Naive B cell (primary cell): ENCODE measurements around the gene ALCAM. TPM values are rescaled to one million over a fixed set of nuclear protein-coding genes. Genes with fewer than 3 reads are reported as not detected.
A peak's percentile ranks its signal among the peaks of the same experiment; 100 is the strongest.
"Not testable (repeated sequence)": the region's sequence is repeated elsewhere in the genome, so short reads cannot be mapped to it uniquely, and the experiment has no call there.

Source experiments
- ATAC-seq, 2 donors: fragments of 150-1000 bp; cut with Tn5 transposase; 2 replicates each; pipeline ENCODE4 v1.10.0; 2021; ENCODE audit warnings: low read depth in 2 of 2, mild to moderate bottlenecking in 2 of 2, moderate library complexity in 2 of 2
- DNase-seq: peaks from one replicate; pipeline ENCODE4 v3.0.0; 2022
- H3K27ac Mint-ChIP-seq, 6 donors: one replicate each; pipeline ENCODE4 v1.8.0; 2020 to 2022; ENCODE audit warnings: mild to moderate bottlenecking in 6 of 6, mixed read lengths in 6 of 6, moderate library complexity in 5 of 6, inconsistent platforms in 2 of 6
- H3K27me3 Mint-ChIP-seq, 3 donors: one replicate each; pipeline ENCODE4 v1.8.0; 2021 to 2022; ENCODE audit warnings: mixed read lengths in 3 of 3, mild to moderate bottlenecking in 1 of 3
- H3K36me3 Mint-ChIP-seq, 2 donors: one replicate each; pipeline ENCODE4 v1.8.0; 2020 to 2022; ENCODE audit warnings: mixed read lengths in 2 of 2, inconsistent platforms in 1 of 2, mild to moderate bottlenecking in 1 of 2
- H3K4me1 Mint-ChIP-seq, 3 donors: one replicate each; pipeline ENCODE4 v1.8.0; 2020 to 2022; ENCODE audit warnings: mixed read lengths in 3 of 3, inconsistent platforms in 1 of 3, mild to moderate bottlenecking in 1 of 3, moderate library complexity in 1 of 3
- H3K4me3 Mint-ChIP-seq, 8 donors: one replicate each; pipeline ENCODE4 v1.8.0; 2020 to 2022; ENCODE audit warnings: mild to moderate bottlenecking in 8 of 8, mixed read lengths in 8 of 8, moderate library complexity in 8 of 8, inconsistent platforms in 2 of 8
- H3K9me3 Mint-ChIP-seq, 7 donors: one replicate each; pipeline ENCODE4 v1.8.0; 2020 to 2022; ENCODE audit warnings: mixed read lengths in 7 of 7, mild to moderate bottlenecking in 5 of 7, inconsistent platforms in 2 of 7, moderate library complexity in 1 of 7
- polyA plus RNA-seq, 6 donors: library from polyadenylated mRNA; unstranded; fragments of 300-500 nt; fragmentation: Illumina TruSeq; gene quantifications; one replicate each; pipeline ENCODE4 v1.2.3, GENCODE V29; 2021; ENCODE audit warnings: low read depth in 6 of 6

ALCAM gene
- polyA plus RNA-seq, 6 donors from 2014 or later, result 14.1 to 22.5 (median 18.1) TPM

- H3K4me3 Mint-ChIP-seq, H3K27ac Mint-ChIP-seq, ATAC-seq, H3K4me1 Mint-ChIP-seq, DNase-seq, H3K27me3 Mint-ChIP-seq: not testable (repeated sequence)
- Mint-ChIP-seq H3K36me3 (peaks cover 12 to 22% of the 10 kb centered on the region in 2 donors), H3K9me3 (peaks cover 0 to 13% (median 9%) of the 10 kb centered on the region in 7 donors)
Measured at GRCh38 chr3:105403034-105403433, 36.3 kb downstream of the ALCAM start.

DNA sequence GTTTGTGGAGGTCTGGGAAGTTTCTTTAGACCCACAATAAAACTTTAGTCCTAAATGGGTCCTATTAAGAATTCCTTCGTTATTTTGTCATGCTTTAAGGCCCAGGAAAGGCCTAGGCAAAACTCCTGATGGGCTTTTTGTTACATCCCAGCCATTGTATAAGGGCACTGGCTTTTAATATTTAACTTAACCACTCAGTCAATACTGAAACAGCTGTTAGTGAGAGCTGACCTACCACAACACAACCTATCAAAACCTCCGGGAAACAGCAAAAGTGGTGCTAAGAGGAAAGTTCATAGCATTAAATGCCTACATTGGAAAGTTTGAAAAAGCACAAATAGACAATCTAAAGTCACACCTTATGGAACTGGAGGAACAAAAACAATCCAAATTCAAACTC is 39.6 kb downstream of the ALCAM start:
- H3K4me3 Mint-ChIP-seq, result no peak overlapping the region
- peaks cover 12 to 22% of the 10 kb centered on the region in 2 donors for H3K36me3 Mint-ChIP-seq
- ATAC-seq, result no peak

GRCh38 chr3:105409364-105409763 is 42.7 kb downstream of the ALCAM start:
- Mint-ChIP-seq H3K36me3 (no peaks in the 10 kb centered on the region), H3K27me3 (no peaks in the 10 kb centered on the region), H3K4me3 (no peak overlapping the region), H3K4me1 (peaks cover 2 to 14% (median 8%) of the 10 kb centered on the region in 3 donors), H3K9me3 (peaks cover 0 to 6% (median 0%) of the 10 kb centered on the region in 7 donors), H3K27ac (no peak overlapping the region)
- ATAC-seq, result no peak
- no peak for DNase-seq

More for the DNA sequence above, 39.6 kb downstream of the ALCAM start:
- no peak overlapping the region for H3K27ac Mint-ChIP-seq
- H3K4me1 Mint-ChIP-seq, result peaks cover 0 to 10% (median 4%) of the 10 kb centered on the region in 3 donors
- H3K9me3 Mint-ChIP-seq, result peaks cover 0 to 14% (median 9%) of the 10 kb centered on the region in 7 donors
- DNase-seq, result no peak
- no peaks in the 10 kb centered on the region for H3K27me3 Mint-ChIP-seq

- no peak for DNase-seq
- Mint-ChIP-seq H3K27ac (peak overlapping the region in 1 of 6 donors; percentile 3), H3K4me1 (peaks cover 24 to 39% (median 30%) of the 10 kb centered on the region in 3 donors)
Measured at GRCh38 chr3:105413343-105413887, 46.7 kb downstream of the ALCAM start.

GRCh38 chr3:105414841-105415240 is 48.1 kb downstream of the ALCAM start:
- ATAC-seq (no peak), DNase-seq (no peak)
- no peaks in the 10 kb centered on the region for H3K27me3 Mint-ChIP-seq
- H3K27ac Mint-ChIP-seq, result no peak overlapping the region
- no peak overlapping the region for H3K4me3 Mint-ChIP-seq
- H3K4me1 Mint-ChIP-seq, result peaks cover 28 to 53% (median 39%) of the 10 kb centered on the region in 3 donors
- H3K9me3 Mint-ChIP-seq, result no peaks in the 10 kb centered on the region
- H3K36me3 Mint-ChIP-seq, result no peaks in the 10 kb centered on the region

More at GRCh38 chr3:105413343-105413887, 46.7 kb downstream of the ALCAM start:
- Mint-ChIP-seq H3K4me3 (no peak overlapping the region), H3K9me3 (peaks cover 0 to 4% (median 0%) of the 10 kb centered on the region in 7 donors), H3K36me3 (no peaks in the 10 kb centered on the region), H3K27me3 (no peaks in the 10 kb centered on the region)
- no peak for ATAC-seq

- Mint-ChIP-seq H3K4me3 (no peak overlapping the region), H3K36me3 (no peaks in the 10 kb centered on the region), H3K27ac (no peak overlapping the region), H3K9me3 (no peaks in the 10 kb centered on the region), H3K27me3 (no peaks in the 10 kb centered on the region), H3K4me1 (peaks cover 28 to 52% (median 38%) of the 10 kb centered on the region in 3 donors)
- DNase-seq (no peak), ATAC-seq (no peak)
Measured at GRCh38 chr3:105415951-105416350, 49.2 kb downstream of the ALCAM start.

GRCh38 chr3:105417525-105418289 is 51.0 kb downstream of the ALCAM start:
- ATAC-seq (peak; percentile 45 to 61), DNase-seq (no peak)
- H3K36me3 Mint-ChIP-seq, result no peaks in the 10 kb centered on the region
- H3K27me3 Mint-ChIP-seq, result no peaks in the 10 kb centered on the region
- H3K9me3 Mint-ChIP-seq, result no peaks in the 10 kb centered on the region
- H3K4me3 Mint-ChIP-seq, result peak overlapping the region in 7 of 8 donors; percentile 1 to 65 (median 44)
- H3K27ac Mint-ChIP-seq, result peak overlapping the region in 4 of 6 donors; percentile 21 to 58 (median 54)
- H3K4me1 Mint-ChIP-seq, result peaks cover 28 to 44% (median 35%) of the 10 kb centered on the region in 3 donors

DNA sequence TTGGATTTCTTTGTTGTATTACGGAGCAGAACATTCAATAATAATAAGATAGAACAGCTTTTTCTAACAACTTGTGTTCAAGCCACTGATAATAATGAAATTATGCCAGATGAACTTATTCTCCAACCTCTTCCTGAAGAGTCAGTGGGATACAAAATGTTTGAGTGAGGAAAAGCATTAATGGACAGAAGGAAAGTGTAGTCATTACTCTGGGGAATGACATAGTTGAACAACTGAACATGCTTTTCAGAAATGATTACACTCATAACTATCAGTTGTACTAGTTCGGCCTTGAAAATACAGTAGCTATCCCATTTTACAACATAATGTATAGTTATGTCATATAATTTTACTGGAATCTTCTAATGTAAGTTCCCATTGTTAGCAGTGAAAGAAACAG is 55.9 kb downstream of the ALCAM start:
- DNase-seq (no peak), ATAC-seq (no peak)
- no peaks in the 10 kb centered on the region for H3K36me3 Mint-ChIP-seq
- H3K4me1 Mint-ChIP-seq, result peaks cover 21 to 41% (median 24%) of the 10 kb centered on the region in 3 donors
- no peak overlapping the region for H3K4me3 Mint-ChIP-seq
- no peaks in the 10 kb centered on the region for H3K9me3 Mint-ChIP-seq
- H3K27me3 Mint-ChIP-seq, result no peaks in the 10 kb centered on the region
- H3K27ac Mint-ChIP-seq, result no peak overlapping the region

GRCh38 chr3:105423397-105423796 is 56.7 kb downstream of the ALCAM start:
- H3K27ac Mint-ChIP-seq, result no peak overlapping the region
- H3K4me1 Mint-ChIP-seq, result peaks cover 13 to 34% (median 16%) of the 10 kb centered on the region in 3 donors
- no peaks in the 10 kb centered on the region for H3K36me3 Mint-ChIP-seq
- H3K9me3 Mint-ChIP-seq, result no peaks in the 10 kb centered on the region
- H3K27me3 Mint-ChIP-seq, result no peaks in the 10 kb centered on the region
- no peak for ATAC-seq
- no peak overlapping the region for H3K4me3 Mint-ChIP-seq
- DNase-seq, result no peak

DNA sequence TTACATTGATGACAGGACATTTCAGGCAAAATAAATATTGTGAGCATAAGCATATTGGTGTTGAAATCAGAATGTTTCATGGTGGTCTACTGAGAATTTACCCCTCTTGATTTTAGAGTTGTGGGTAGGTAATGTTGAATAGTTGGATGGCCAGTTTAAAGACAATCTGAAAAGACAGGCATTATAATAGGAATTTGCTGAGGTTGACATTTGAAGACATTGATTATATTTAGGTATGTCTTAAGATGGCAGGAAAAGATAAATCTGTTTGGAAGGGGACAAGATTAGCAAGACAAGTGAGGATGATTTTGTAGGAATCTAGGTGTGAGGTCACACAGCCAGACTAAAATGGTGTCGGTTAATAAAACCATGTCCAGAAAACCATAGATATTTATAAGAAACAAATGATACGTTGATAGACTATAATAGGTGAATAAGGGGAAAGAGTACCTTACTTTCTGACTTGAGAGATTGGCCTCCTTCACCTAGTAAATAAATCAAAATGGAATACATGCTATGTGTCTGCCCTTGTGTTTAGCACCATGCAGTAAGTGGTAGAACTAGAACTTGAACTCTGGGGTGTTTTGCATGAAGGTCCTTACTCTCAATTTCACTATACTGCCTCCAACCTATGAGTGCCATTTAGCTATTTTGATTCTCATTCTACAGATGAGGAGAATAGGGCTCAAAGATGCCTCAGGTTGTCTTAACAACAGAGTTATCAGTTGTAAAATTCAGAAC is 57.9 kb downstream of the ALCAM start:
- H3K27ac Mint-ChIP-seq, result peak overlapping the region in 1 of 6 donors; percentile 62
- no peak for ATAC-seq

GRCh38 chr3:105425153-105425502 is 58.4 kb downstream of the ALCAM start:
- Mint-ChIP-seq H3K36me3 (no peaks in the 10 kb centered on the region), H3K27ac (no peak overlapping the region), H3K4me3 (no peak overlapping the region), H3K27me3 (no peaks in the 10 kb centered on the region), H3K4me1 (peaks cover 7 to 20% (median 9%) of the 10 kb centered on the region in 3 donors), H3K9me3 (no peaks in the 10 kb centered on the region)
- ATAC-seq (no peak), DNase-seq (no peak)

More for the DNA sequence above, 57.9 kb downstream of the ALCAM start:
- no peaks in the 10 kb centered on the region for H3K36me3 Mint-ChIP-seq
- H3K27me3 Mint-ChIP-seq, result no peaks in the 10 kb centered on the region
- H3K9me3 Mint-ChIP-seq, result no peaks in the 10 kb centered on the region
- peaks cover 7 to 23% (median 9%) of the 10 kb centered on the region in 3 donors for H3K4me1 Mint-ChIP-seq
- no peak overlapping the region for H3K4me3 Mint-ChIP-seq
- DNase-seq, result no peak

GRCh38 chr3:105427332-105427731 is 60.6 kb downstream of the ALCAM start:
- Mint-ChIP-seq H3K27ac (no peak overlapping the region), H3K27me3 (no peaks in the 10 kb centered on the region), H3K36me3 (peaks cover 0 to under 1% of the 10 kb centered on the region in 2 donors), H3K4me3 (no peak overlapping the region), H3K4me1 (peaks cover 11 to 32% (median 23%) of the 10 kb centered on the region in 3 donors), H3K9me3 (no peaks in the 10 kb centered on the region)
- no peak for ATAC-seq
- DNase-seq, result no peak

GRCh38 chr3:105429034-105429762 is 62.5 kb downstream of the ALCAM start:
- DNase-seq (no peak), ATAC-seq (no peak)
- Mint-ChIP-seq H3K27ac (no peak overlapping the region), H3K4me3 (no peak overlapping the region), H3K36me3 (peaks cover 0 to 5% of the 10 kb centered on the region in 2 donors), H3K27me3 (no peaks in the 10 kb centered on the region), H3K9me3 (no peaks in the 10 kb centered on the region), H3K4me1 (peaks cover 11 to 32% (median 23%) of the 10 kb centered on the region in 3 donors)
